Activated naive CD4-positive, alpha-beta T cell treated with anti-CD3 and anti-CD28 coated beads, Interleukin-2, amount 50 U/mL, for 72 hours (primary cell): Measurements from ENCODE around the gene ZBTB42. TPM values are rescaled to one million over a fixed set of nuclear protein-coding genes. Genes with fewer than 3 reads are reported as not detected.
A peak's percentile ranks its signal among the peaks of the same experiment; 100 is the strongest.

ENCODE experiments used
- ATAC-seq, 2 donors: fragments of 150-1000 bp; cut with Tn5 transposase; 2 replicates each; pipeline ENCODE4 v1.10.0; 2021; ENCODE audit warnings: mild to moderate bottlenecking in 2 of 2, moderate library complexity in 2 of 2
- DNase-seq, 2 donors: peaks; one replicate each; pipeline ENCODE4 v3.0.0; 2021 to 2022; ENCODE audit warnings: low spot score in 2 of 2
- H3K27ac Mint-ChIP-seq, 2 donors: one replicate each; pipeline ENCODE4 v1.8.0; 2022; ENCODE audit warnings: mild to moderate bottlenecking in 2 of 2, mixed read lengths in 2 of 2
- H3K36me3 Mint-ChIP-seq, 2 donors: one replicate each; pipeline ENCODE4 v1.8.0; 2022; ENCODE audit warnings: mixed read lengths in 2 of 2
- H3K9me3 Mint-ChIP-seq, 2 donors: one replicate each; pipeline ENCODE4 v1.8.0; 2022; ENCODE audit warnings: mixed read lengths in 2 of 2
- total RNA-seq, 2 donors: library from RNA; stranded (reverse); gene quantifications; one replicate each; pipeline ENCODE4 v1.2.3, GENCODE V29; 2022

Gene ZBTB42
- total RNA-seq, 2 donors from 2014 or later = 2.0 to 2.9 TPM

GRCh38 chr14:104796687-104797081, 4.2 kb upstream of the ZBTB42 start:
- no peak overlapping the region for H3K27ac Mint-ChIP-seq
- peaks cover 0 to 5% of the 10 kb centered on the region in 2 donors for H3K36me3 Mint-ChIP-seq
- DNase-seq (no peak), ATAC-seq (no peak)
- no peaks in the 10 kb centered on the region for H3K9me3 Mint-ChIP-seq

- ATAC-seq = no peak
- Mint-ChIP-seq H3K36me3 (peaks cover 0 to 5% of the 10 kb centered on the region in 2 donors), H3K9me3 (no peaks in the 10 kb centered on the region), H3K27ac (no peak overlapping the region)
- no peak for DNase-seq
Measured at GRCh38 chr14:104797115-104798044, 3.5 kb upstream of the ZBTB42 start.

GRCh38 chr14:104798300-104799243, 2.3 kb upstream of the ZBTB42 start:
- Mint-ChIP-seq H3K9me3 (no peaks in the 10 kb centered on the region), H3K36me3 (peaks cover 0 to 5% of the 10 kb centered on the region in 2 donors), H3K27ac (no peak overlapping the region)
- no peak for ATAC-seq
- no peak for DNase-seq

- Mint-ChIP-seq H3K36me3 (peaks cover 0 to 3% of the 10 kb centered on the region in 2 donors), H3K27ac (no peak overlapping the region), H3K9me3 (no peaks in the 10 kb centered on the region)
- DNase-seq (no peak), ATAC-seq (no peak)
Measured at GRCh38 chr14:104799244-104800014, 1.5 kb upstream of the ZBTB42 start.

GRCh38 chr14:104800015-104800770, 708 bp upstream of the ZBTB42 start:
- Mint-ChIP-seq H3K36me3 (no peaks in the 10 kb centered on the region), H3K9me3 (no peaks in the 10 kb centered on the region), H3K27ac (no peak overlapping the region)
- peak in 1 of 2 donors; percentile 71 for DNase-seq
- peak; percentile 65 to 77 for ATAC-seq

- Mint-ChIP-seq H3K36me3 (no peaks in the 10 kb centered on the region), H3K9me3 (no peaks in the 10 kb centered on the region), H3K27ac (no peak overlapping the region)
- ATAC-seq (no peak), DNase-seq (no peak)
Measured at GRCh38 chr14:104801520-104802393, 856 bp downstream of the ZBTB42 start.

- no peaks in the 10 kb centered on the region for H3K36me3 Mint-ChIP-seq
- ATAC-seq = no peak
- H3K9me3 Mint-ChIP-seq = no peaks in the 10 kb centered on the region
- H3K27ac Mint-ChIP-seq = no peak overlapping the region
- no peak for DNase-seq
Measured at GRCh38 chr14:104802394-104803184, 1.7 kb downstream of the ZBTB42 start.

- no peaks in the 10 kb centered on the region for H3K36me3 Mint-ChIP-seq
- DNase-seq (no peak), ATAC-seq (no peak)
- H3K27ac Mint-ChIP-seq = peak overlapping the region in 1 of 2 donors; percentile 64
- H3K9me3 Mint-ChIP-seq = no peaks in the 10 kb centered on the region
Measured at GRCh38 chr14:104803280-104803911, 2.5 kb downstream of the ZBTB42 start.

GRCh38 chr14:104803912-104804410, 3.1 kb downstream of the ZBTB42 start:
- H3K27ac Mint-ChIP-seq = peak overlapping the region in 1 of 2 donors; percentile 64
- no peaks in the 10 kb centered on the region for H3K36me3 Mint-ChIP-seq
- H3K9me3 Mint-ChIP-seq = no peaks in the 10 kb centered on the region
- no peak for DNase-seq
- ATAC-seq = no peak

GRCh38 chr14:104804481-104805325, 3.8 kb downstream of the ZBTB42 start:
- ATAC-seq = no peak
- Mint-ChIP-seq H3K36me3 (no peaks in the 10 kb centered on the region), H3K9me3 (no peaks in the 10 kb centered on the region)

GRCh38 chr14:104805326-104805678, 4.4 kb downstream of the ZBTB42 start:
- H3K9me3 Mint-ChIP-seq = no peaks in the 10 kb centered on the region
- no peak for DNase-seq
- ATAC-seq = no peak
- H3K36me3 Mint-ChIP-seq = no peaks in the 10 kb centered on the region
- no peak overlapping the region for H3K27ac Mint-ChIP-seq

More at GRCh38 chr14:104804481-104805325, 3.8 kb downstream of the ZBTB42 start:
- H3K27ac Mint-ChIP-seq = no peak overlapping the region
- DNase-seq = no peak

GRCh38 chr14:104805941-104806624, 5.2 kb downstream of the ZBTB42 start:
- DNase-seq (no peak), ATAC-seq (no peak)
- Mint-ChIP-seq H3K27ac (no peak overlapping the region), H3K36me3 (no peaks in the 10 kb centered on the region), H3K9me3 (no peaks in the 10 kb centered on the region)
